ENCODE results near the gene P4HB.

DNA sequence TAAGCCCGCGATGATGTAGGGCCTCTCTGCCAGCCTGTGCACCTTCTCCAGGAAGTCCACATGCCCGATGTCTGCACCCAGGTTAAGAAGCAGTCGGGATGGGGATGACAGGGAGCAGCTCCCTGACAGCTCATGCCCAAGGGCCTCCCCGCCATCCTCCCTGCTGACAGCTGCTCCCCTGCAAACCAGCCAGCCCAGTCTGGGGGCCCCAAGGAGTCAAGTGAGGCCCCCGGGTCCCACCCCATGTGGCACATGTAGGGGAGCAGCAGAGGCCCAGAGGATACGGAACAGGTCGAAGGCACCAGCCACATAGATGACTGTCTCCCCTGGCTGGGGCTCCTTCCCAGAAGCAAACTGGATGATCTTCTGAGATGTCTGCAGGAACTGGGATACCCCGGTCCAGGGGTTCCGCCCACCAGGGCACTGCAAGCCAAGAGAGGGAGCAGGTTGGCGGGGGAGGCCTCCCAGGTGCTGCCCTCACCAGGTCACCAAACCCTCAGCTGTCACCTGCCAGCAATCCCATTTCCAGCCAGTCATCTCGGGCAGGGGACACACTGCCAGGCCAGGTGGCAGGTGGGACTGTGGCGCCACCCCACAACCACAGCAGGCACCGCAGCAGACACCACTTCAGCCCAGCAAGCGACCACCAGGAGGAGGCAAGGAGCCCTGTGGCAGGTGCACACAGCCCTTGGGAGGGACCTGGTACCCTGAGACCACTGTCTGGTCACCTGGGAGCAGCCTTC is 46.3 kb upstream of the P4HB start:
- TF ChIP-seq, protein P1, sequence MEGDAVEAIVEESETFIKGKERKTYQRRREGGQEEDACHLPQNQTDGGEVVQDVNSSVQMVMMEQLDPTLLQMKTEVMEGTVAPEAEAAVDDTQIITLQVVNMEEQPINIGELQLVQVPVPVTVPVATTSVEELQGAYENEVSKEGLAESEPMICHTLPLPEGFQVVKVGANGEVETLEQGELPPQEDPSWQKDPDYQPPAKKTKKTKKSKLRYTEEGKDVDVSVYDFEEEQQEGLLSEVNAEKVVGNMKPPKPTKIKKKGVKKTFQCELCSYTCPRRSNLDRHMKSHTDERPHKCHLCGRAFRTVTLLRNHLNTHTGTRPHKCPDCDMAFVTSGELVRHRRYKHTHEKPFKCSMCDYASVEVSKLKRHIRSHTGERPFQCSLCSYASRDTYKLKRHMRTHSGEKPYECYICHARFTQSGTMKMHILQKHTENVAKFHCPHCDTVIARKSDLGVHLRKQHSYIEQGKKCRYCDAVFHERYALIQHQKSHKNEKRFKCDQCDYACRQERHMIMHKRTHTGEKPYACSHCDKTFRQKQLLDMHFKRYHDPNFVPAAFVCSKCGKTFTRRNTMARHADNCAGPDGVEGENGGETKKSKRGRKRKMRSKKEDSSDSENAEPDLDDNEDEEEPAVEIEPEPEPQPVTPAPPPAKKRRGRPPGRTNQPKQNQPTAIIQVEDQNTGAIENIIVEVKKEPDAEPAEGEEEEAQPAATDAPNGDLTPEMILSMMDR (IDR thresholded peaks at IDR 0.05; ENCODE audit: insufficient read depth, low read length) = no peak
- TF ChIP-seq, protein P2, sequence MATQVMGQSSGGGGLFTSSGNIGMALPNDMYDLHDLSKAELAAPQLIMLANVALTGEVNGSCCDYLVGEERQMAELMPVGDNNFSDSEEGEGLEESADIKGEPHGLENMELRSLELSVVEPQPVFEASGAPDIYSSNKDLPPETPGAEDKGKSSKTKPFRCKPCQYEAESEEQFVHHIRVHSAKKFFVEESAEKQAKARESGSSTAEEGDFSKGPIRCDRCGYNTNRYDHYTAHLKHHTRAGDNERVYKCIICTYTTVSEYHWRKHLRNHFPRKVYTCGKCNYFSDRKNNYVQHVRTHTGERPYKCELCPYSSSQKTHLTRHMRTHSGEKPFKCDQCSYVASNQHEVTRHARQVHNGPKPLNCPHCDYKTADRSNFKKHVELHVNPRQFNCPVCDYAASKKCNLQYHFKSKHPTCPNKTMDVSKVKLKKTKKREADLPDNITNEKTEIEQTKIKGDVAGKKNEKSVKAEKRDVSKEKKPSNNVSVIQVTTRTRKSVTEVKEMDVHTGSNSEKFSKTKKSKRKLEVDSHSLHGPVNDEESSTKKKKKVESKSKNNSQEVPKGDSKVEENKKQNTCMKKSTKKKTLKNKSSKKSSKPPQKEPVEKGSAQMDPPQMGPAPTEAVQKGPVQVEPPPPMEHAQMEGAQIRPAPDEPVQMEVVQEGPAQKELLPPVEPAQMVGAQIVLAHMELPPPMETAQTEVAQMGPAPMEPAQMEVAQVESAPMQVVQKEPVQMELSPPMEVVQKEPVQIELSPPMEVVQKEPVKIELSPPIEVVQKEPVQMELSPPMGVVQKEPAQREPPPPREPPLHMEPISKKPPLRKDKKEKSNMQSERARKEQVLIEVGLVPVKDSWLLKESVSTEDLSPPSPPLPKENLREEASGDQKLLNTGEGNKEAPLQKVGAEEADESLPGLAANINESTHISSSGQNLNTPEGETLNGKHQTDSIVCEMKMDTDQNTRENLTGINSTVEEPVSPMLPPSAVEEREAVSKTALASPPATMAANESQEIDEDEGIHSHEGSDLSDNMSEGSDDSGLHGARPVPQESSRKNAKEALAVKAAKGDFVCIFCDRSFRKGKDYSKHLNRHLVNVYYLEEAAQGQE (IDR thresholded peaks at IDR 0.05; ENCODE audit: insufficient replicate concordance, low read depth) = no peak
- TF ChIP-seq POLR2AphosphoS5 (IDR thresholded peaks at IDR 0.05; ENCODE audit: low read depth) = no peak
- no peak for TF ChIP-seq SPI1 (IDR thresholded peaks at IDR 0.05; ENCODE audit: borderline replicate concordance, low read depth)

All from HL-60 (cell line).